ENCODE results near the gene PNPO. TPM values are rescaled to one million over a fixed set of nuclear protein-coding genes. Genes with fewer than 3 reads are reported as not detected.

The PNPO gene
- total RNA-seq, 2 experiments from 2014 or later = 28.0 to 30.4 TPM

- CTCF ChIA-PET = interaction anchor here (0.8 to 18.6 kb wide), 18 partner anchors 9 to 161 kb away, joined by 3 to 383 read pairs (median 6); partner anchors contain the start of genes CDK5RAP3, PRR15L, SCRN2 and SNX11
- no peak for DNase-seq
- Mint-ChIP-seq H3K4me1 (peaks cover 67% of the 10 kb centered on the region), H3K4me3 (no peak overlapping the region), H3K9me3 (ENCODE audit: low read depth) (no peaks in the 10 kb centered on the region), H3K27me3 (no peaks in the 10 kb centered on the region), H3K27ac (peak overlapping the region; percentile 73), H3K36me3 (peaks cover 31% of the 10 kb centered on the region)
- ATAC-seq = no peak
Measured at GRCh38 chr17:47945529-47946508, 4.4 kb downstream of the PNPO start.

GRCh38 chr17:47946516-47946915 lies 5.1 kb downstream of the PNPO start:
- Mint-ChIP-seq H3K4me1 (peaks cover 61% of the 10 kb centered on the region), H3K36me3 (peaks cover 28% of the 10 kb centered on the region), H3K4me3 (no peak overlapping the region), H3K9me3 (ENCODE audit: low read depth) (no peaks in the 10 kb centered on the region), H3K27me3 (no peaks in the 10 kb centered on the region), H3K27ac (peak overlapping the region; percentile 65)
- ATAC-seq (no peak), DNase-seq (no peak)
- CTCF ChIA-PET = interaction anchor here (0.7 to 18.6 kb wide), 26 partner anchors 9 to 296 kb away, joined by 3 to 383 read pairs (median 4); partner anchors contain the start of genes CDK5RAP3, PRR15L, SCRN2 and SNX11

GRCh38 chr17:47946929-47947397 lies 5.6 kb downstream of the PNPO start:
- H3K4me1 Mint-ChIP-seq = peaks cover 60% of the 10 kb centered on the region
- no peaks in the 10 kb centered on the region for H3K9me3 Mint-ChIP-seq (ENCODE audit: low read depth)
- ATAC-seq (peak; percentile 84), DNase-seq (peak; percentile 90)
- CTCF ChIA-PET = interaction anchor here (0.6 to 18.6 kb wide), 28 partner anchors 9 to 296 kb away, joined by 3 to 383 read pairs (median 4); partner anchors contain the start of genes CDK5RAP3, PRR15L, SCRN2 and SNX11
- H3K27me3 Mint-ChIP-seq = no peaks in the 10 kb centered on the region
- peaks cover 28% of the 10 kb centered on the region for H3K36me3 Mint-ChIP-seq
- no peak overlapping the region for H3K4me3 Mint-ChIP-seq
- H3K27ac Mint-ChIP-seq = peak overlapping the region; percentile 65

- CTCF ChIA-PET = interaction anchor here (0.6 to 18.6 kb wide), 31 partner anchors 8 to 939 kb away, joined by 3 to 383 read pairs (median 4); partner anchors contain the start of genes CDK5RAP3, EFCAB13, LRRC46 and MRPL10
- H3K4me1 Mint-ChIP-seq = peaks cover 44% of the 10 kb centered on the region
- peak overlapping the region; percentile 78 for H3K27ac Mint-ChIP-seq
- no peak overlapping the region for H3K4me3 Mint-ChIP-seq
- no peaks in the 10 kb centered on the region for H3K27me3 Mint-ChIP-seq
- DNase-seq (no peak), ATAC-seq (peak; percentile 18)
- H3K36me3 Mint-ChIP-seq = peaks cover 25% of the 10 kb centered on the region
- H3K9me3 Mint-ChIP-seq (ENCODE audit: low read depth) = no peaks in the 10 kb centered on the region
Measured at GRCh38 chr17:47948706-47949196, 7.4 kb downstream of the PNPO start.

GRCh38 chr17:47949197-47949759 lies 7.9 kb downstream of the PNPO start:
- DNase-seq = peak; percentile 90
- peaks cover 24% of the 10 kb centered on the region for H3K36me3 Mint-ChIP-seq
- H3K9me3 Mint-ChIP-seq (ENCODE audit: low read depth) = no peaks in the 10 kb centered on the region

GRCh38 chr17:47949946-47950345 lies 8.6 kb downstream of the PNPO start:
- DNase-seq (no peak), ATAC-seq (no peak)
- peaks cover 20% of the 10 kb centered on the region for H3K36me3 Mint-ChIP-seq
- peaks cover 33% of the 10 kb centered on the region for H3K4me1 Mint-ChIP-seq
- CTCF ChIA-PET = interaction anchor here (0.8 to 18.6 kb wide), 25 partner anchors 7 to 626 kb away, joined by 3 to 383 read pairs (median 6); partner anchors contain the start of genes CDK5RAP3, EFCAB13, NFE2L1 and PNPO
- no peaks in the 10 kb centered on the region for H3K9me3 Mint-ChIP-seq (ENCODE audit: low read depth)
- H3K27me3 Mint-ChIP-seq = no peaks in the 10 kb centered on the region
- H3K27ac Mint-ChIP-seq = peak overlapping the region; percentile 78
- H3K4me3 Mint-ChIP-seq = no peak overlapping the region

More at GRCh38 chr17:47949197-47949759, 7.9 kb downstream of the PNPO start:
- ATAC-seq = peak; percentile 80
- Mint-ChIP-seq H3K27ac (peak overlapping the region; percentile 78), H3K4me1 (peaks cover 40% of the 10 kb centered on the region), H3K4me3 (peak overlapping the region; percentile 55), H3K27me3 (no peaks in the 10 kb centered on the region)
- CTCF ChIA-PET = interaction anchor here (0.6 to 18.6 kb wide), 31 partner anchors 8 to 938 kb away, joined by 3 to 383 read pairs (median 4); partner anchors contain the start of genes CDK5RAP3, EFCAB13, LRRC46 and MRPL10

GRCh38 chr17:47950448-47950847 lies 9.1 kb downstream of the PNPO start:
- no peak overlapping the region for H3K4me3 Mint-ChIP-seq
- H3K36me3 Mint-ChIP-seq = peaks cover 16% of the 10 kb centered on the region
- no peaks in the 10 kb centered on the region for H3K27me3 Mint-ChIP-seq
- no peak for DNase-seq
- H3K27ac Mint-ChIP-seq = no peak overlapping the region
- CTCF ChIA-PET = interaction anchor here (1.1 to 18.6 kb wide), 14 partner anchors 9 to 180 kb away, joined by 3 to 383 read pairs (median 10); partner anchors contain the start of genes CDK5RAP3, NFE2L1, PNPO and SCRN2
- ATAC-seq = no peak
- no peaks in the 10 kb centered on the region for H3K9me3 Mint-ChIP-seq (ENCODE audit: low read depth)
- H3K4me1 Mint-ChIP-seq = peaks cover 28% of the 10 kb centered on the region

GRCh38 chr17:47952171-47953021 lies 11.0 kb downstream of the PNPO start:
- peaks cover 7% of the 10 kb centered on the region for H3K36me3 Mint-ChIP-seq
- DNase-seq = no peak
- H3K27me3 Mint-ChIP-seq = no peaks in the 10 kb centered on the region

GRCh38 chr17:47953909-47954308 lies 12.5 kb downstream of the PNPO start:
- DNase-seq = no peak
- Mint-ChIP-seq H3K9me3 (ENCODE audit: low read depth) (no peaks in the 10 kb centered on the region), H3K4me3 (no peak overlapping the region), H3K27me3 (no peaks in the 10 kb centered on the region), H3K4me1 (peaks cover 12% of the 10 kb centered on the region), H3K27ac (no peak overlapping the region), H3K36me3 (peaks cover 3% of the 10 kb centered on the region)
- no peak for ATAC-seq
- CTCF ChIA-PET = interaction anchor here (1.0 to 18.6 kb wide), 6 partner anchors 10 to 64 kb away, joined by 3 to 383 read pairs (median 3); partner anchors contain the start of gene CDK5RAP3

More at GRCh38 chr17:47952171-47953021, 11.0 kb downstream of the PNPO start:
- CTCF ChIA-PET = interaction anchor here (1.0 to 18.6 kb wide), 5 partner anchors 10 to 67 kb away, joined by 3 to 383 read pairs (median 7); partner anchors contain the start of gene CDK5RAP3
- Mint-ChIP-seq H3K4me1 (peaks cover 14% of the 10 kb centered on the region), H3K27ac (no peak overlapping the region), H3K4me3 (no peak overlapping the region), H3K9me3 (ENCODE audit: low read depth) (no peaks in the 10 kb centered on the region)
- no peak for ATAC-seq

GRCh38 chr17:47955497-47956461 lies 14.4 kb downstream of the PNPO start:
- no peaks in the 10 kb centered on the region for H3K4me1 Mint-ChIP-seq
- H3K27me3 Mint-ChIP-seq = no peaks in the 10 kb centered on the region
- H3K9me3 Mint-ChIP-seq (ENCODE audit: low read depth) = no peaks in the 10 kb centered on the region
- ATAC-seq (no peak), DNase-seq (no peak)
- H3K4me3 Mint-ChIP-seq = no peak overlapping the region
- CTCF ChIA-PET = interaction anchor here (1.9 to 18.6 kb wide), 4 partner anchors 7 to 114 kb away, joined by 4 to 383 read pairs (median 18); partner anchors contain the start of genes CDK5RAP3 and SCRN2
- H3K27ac Mint-ChIP-seq = peak overlapping the region; percentile 38
- no peaks in the 10 kb centered on the region for H3K36me3 Mint-ChIP-seq
